Peyer's patch (tissue), 4 donors: ENCODE data around the gene CKS1B. TPM values are rescaled to one million over a fixed set of nuclear protein-coding genes. Genes with fewer than 3 reads are reported as not detected.

ENCODE experiments used
- DNase-seq, 3 donors: peaks; one replicate each; pipeline ENCODE4 v3.0.0-alpha.2; 2017 to 2019
- H3K27ac ChIP-seq, 4 donors: fragments of 200-600 bp; sonication (generic); one replicate each; pipeline ENCODE4 v1.5.1; 2016 to 2019
- H3K27me3 ChIP-seq, 2 donors: fragments of 200-600 bp; sonication (generic); one replicate each; pipeline ENCODE4 v1.5.1; 2019
- H3K36me3 ChIP-seq, 3 donors: fragments of 200-600 bp; sonication (generic); one replicate each; pipeline ENCODE4 v1.5.1; 2016 to 2019
- H3K4me1 ChIP-seq, 4 donors: fragments of 200-600 bp; sonication (generic); one replicate each; pipeline ENCODE4 v1.5.1; 2016 to 2019
- H3K4me3 ChIP-seq, 4 donors: fragments of 200-600 bp; sonication (generic); 1 replicate in 3 of 4; 2 replicates in 1 of 4; pipeline ENCODE4 v1.5.1; 2016 to 2019; ENCODE audit warnings: mild to moderate bottlenecking in 1 of 4
- H3K9me3 ChIP-seq, 4 donors: fragments of 200-600 bp; sonication (generic); one replicate each; pipeline ENCODE4 v1.5.1; 2016 to 2019; ENCODE audit warnings: mild to moderate bottlenecking in 1 of 4
- POLR2A ChIP-seq, 2 donors: fragments of 450-650 bp; IDR thresholded peaks; one replicate each; pipeline ENCODE4 v1.5.1; 2017; ENCODE audit warnings: antibody characterized with exemption in 2 of 2, mild to moderate bottlenecking in 2 of 2, moderate library complexity in 2 of 2
- total RNA-seq, 4 donors: library from RNA; depleted of rRNA; stranded (reverse); fragments of >200 nt; gene quantifications; one replicate each; pipeline ENCODE4 v1.1.0, GENCODE V29; 2016
- TF ChIP-seq, protein P1 (sequence below), 6 experiments: fragments of 450-650 bp in 4 of 6; fragments of 200-600 bp in 2 of 6; sonication (generic) in 1 of 6; IDR thresholded peaks; one replicate each; pipeline ENCODE4 v1.5.1; 2017 to 2019; ENCODE audit warnings: antibody characterized with exemption in 6 of 6, mild to moderate bottlenecking in 3 of 6, moderate library complexity in 1 of 6

CKS1B gene
- total RNA-seq, 4 donors from 2014 or later: 20.3 to 39.1 (median 26.5) TPM

DNA sequence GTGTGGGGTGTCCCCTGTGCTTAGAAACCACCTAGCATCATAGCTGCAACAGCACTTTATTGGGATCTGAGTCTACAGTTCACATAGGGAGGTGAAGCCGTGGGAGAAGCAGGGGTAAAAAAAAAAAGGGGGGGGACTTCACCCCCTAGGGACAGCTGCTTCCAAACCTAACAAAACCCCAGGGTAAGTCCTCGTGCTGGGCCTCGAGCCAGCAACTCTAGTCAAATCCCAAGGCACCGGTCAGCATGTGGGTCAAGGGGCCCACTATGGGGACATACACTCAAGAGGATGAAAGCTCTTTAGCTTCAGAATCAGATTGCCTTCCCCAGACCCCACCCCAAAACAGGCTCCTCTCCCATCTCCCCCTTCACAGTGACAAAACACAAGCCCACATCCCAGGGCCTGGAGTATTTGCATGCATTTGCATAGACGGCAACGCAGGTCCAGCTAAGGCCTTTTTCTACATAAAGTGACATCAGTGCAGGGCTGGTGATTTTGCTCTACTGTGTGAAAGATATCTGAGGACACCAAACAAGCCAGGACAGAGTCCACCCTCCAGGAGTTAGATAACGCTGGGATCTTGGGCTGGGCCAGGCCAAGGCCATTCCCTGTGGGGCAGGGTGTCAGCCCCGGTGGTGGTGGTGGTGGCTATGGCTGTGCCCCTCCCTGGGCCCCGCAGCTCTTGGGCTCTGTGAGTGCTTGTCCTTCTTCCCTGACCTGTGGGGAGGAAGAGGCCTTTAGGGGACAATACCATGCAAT is 29.9 kb upstream of the CKS1B start:
- peak in 2 of 3 donors; percentile 79 for DNase-seq
- TF ChIP-seq POLR2A (IDR thresholded peaks at IDR 0.05): peak in 1 of 2 donors; percentile 48
- TF ChIP-seq, protein P1, sequence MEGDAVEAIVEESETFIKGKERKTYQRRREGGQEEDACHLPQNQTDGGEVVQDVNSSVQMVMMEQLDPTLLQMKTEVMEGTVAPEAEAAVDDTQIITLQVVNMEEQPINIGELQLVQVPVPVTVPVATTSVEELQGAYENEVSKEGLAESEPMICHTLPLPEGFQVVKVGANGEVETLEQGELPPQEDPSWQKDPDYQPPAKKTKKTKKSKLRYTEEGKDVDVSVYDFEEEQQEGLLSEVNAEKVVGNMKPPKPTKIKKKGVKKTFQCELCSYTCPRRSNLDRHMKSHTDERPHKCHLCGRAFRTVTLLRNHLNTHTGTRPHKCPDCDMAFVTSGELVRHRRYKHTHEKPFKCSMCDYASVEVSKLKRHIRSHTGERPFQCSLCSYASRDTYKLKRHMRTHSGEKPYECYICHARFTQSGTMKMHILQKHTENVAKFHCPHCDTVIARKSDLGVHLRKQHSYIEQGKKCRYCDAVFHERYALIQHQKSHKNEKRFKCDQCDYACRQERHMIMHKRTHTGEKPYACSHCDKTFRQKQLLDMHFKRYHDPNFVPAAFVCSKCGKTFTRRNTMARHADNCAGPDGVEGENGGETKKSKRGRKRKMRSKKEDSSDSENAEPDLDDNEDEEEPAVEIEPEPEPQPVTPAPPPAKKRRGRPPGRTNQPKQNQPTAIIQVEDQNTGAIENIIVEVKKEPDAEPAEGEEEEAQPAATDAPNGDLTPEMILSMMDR (IDR thresholded peaks at IDR 0.05): no peak
- Histone ChIP-seq H3K9me3 (no peaks in the 10 kb centered on the region), H3K4me3 (no peak overlapping the region), H3K4me1 (peaks cover 4 to 53% (median 33%) of the 10 kb centered on the region in 4 donors), H3K27ac (peak overlapping the region; percentile 57 to 85 (median 72)), H3K36me3 (peaks cover 0 to 37% (median 0%) of the 10 kb centered on the region in 3 donors), H3K27me3 (no peaks in the 10 kb centered on the region)

DNA sequence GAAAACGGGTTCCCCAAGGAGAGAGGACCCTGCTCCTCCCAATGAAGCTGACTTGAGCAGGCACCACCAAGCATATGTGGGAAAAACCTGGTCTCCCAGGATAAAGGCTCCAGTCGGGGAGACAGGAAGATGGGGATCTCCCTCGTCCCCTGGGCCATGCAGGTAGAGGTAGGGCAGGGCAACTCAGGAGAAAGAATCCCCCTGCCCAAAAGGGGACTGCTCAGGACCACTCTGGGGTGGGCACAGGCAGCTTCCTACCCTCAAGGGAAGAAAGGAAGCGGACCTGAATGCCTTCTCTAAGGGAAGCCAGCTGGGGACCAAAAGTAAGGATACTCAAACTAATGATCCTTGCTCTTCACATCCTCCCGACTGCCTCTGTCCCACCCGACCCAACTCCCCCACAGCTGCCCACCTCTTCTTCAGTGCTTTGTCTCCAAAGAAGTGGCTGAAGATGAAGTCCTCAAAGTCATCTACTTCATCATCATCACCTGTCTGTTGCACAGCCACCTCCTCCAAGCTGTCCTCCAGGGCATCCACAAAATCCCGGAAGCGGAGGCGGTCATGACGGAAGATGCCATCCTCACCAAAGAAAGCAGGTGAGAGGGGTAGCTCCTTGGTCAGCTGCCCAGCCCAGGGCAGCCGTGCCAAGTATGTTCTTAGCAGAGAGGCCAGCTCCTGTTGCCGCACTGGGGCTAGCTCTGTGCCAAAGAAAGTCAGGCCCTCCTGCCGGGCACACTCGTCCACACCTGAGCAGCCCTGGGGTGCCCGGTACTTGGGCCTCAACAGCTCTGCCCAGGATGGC is 29.1 kb upstream of the CKS1B start:
- Histone ChIP-seq H3K27me3 (no peaks in the 10 kb centered on the region), H3K9me3 (no peaks in the 10 kb centered on the region), H3K4me1 (peaks cover 4 to 53% (median 32%) of the 10 kb centered on the region in 4 donors), H3K4me3 (no peak overlapping the region), H3K27ac (peak overlapping the region; percentile 46 to 85 (median 72)), H3K36me3 (peaks cover 0 to 44% (median 0%) of the 10 kb centered on the region in 3 donors)
- TF ChIP-seq, protein P1 (IDR thresholded peaks at IDR 0.05): no peak
- TF ChIP-seq POLR2A (IDR thresholded peaks at IDR 0.05): no peak
- no peak for DNase-seq

DNA sequence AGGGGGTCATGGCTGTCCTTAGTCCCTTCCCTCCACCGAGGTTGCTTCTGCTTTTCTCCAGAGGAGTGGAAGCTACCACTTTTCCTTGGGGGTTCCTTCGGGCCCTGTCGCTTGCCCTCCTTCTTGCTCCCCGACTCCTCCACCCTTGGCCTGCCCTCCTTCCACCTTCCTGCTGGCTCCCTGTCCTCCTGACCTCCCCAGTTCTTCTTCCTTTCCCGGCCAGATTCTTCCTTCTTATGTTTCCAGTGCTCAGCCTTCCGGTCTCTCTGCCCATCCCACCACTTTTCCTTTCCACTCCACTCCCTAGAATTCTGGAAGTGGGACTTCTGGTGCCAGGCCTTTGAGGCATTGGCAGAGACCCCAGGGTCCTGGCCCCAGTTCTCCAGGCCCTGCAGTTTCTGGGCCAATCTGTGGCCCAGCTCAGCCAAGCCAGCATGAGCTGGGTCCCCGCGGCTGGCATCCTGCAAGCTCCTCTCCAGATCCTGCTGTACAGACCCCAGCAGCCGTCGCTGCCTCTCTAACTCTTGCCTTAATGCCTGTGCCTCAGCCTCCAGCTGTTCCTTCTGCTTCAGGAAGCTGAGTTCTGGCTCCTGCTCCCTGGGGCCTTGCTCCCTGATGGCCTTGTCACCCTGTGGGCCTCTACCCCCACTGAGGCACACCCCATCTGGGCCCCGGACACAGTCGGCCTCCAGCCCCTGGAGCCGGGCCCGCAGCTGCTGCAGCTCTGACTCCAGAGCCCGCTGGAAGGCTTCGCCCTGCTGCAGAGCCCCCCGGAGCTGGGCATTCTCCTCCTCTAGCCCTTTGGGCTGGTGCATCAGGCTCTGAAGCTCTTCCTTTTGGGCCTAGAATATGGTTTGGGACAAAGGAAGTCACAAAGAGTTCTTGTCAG is 28.3 kb upstream of the CKS1B start:
- Histone ChIP-seq H3K36me3 (peaks cover 0 to 51% (median 0%) of the 10 kb centered on the region in 3 donors), H3K27me3 (no peaks in the 10 kb centered on the region), H3K4me1 (peaks cover 4 to 50% (median 31%) of the 10 kb centered on the region in 4 donors), H3K27ac (no peak overlapping the region), H3K9me3 (no peaks in the 10 kb centered on the region), H3K4me3 (no peak overlapping the region)
- DNase-seq: no peak
- TF ChIP-seq POLR2A (IDR thresholded peaks at IDR 0.05): no peak
- TF ChIP-seq, protein P1 (IDR thresholded peaks at IDR 0.05): no peak

DNA sequence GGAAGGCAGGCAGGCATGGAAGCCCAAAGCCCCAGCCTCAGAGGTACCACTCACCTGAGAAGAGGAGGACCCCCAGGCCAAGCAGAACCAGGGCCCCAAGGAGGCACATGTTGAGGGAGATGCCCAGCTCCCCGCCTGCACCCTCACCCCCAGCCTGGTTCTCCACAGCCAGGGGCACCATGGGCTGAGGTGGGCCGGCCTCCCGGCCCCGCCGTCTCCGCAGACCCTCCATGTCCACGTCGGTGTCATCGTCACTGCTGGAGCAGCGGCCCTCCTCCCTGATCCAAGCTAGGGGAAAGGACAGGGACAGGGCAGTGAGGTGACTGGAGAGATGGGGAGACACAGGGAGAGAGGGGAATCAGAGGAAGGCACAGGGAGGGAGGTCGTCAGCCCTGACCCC is 26.4 kb upstream of the CKS1B start:
- Histone ChIP-seq H3K27ac (no peak overlapping the region), H3K4me1 (peaks cover 4 to 50% (median 18%) of the 10 kb centered on the region in 4 donors), H3K27me3 (no peaks in the 10 kb centered on the region), H3K9me3 (no peaks in the 10 kb centered on the region), H3K36me3 (peaks cover 0 to 59% (median 0%) of the 10 kb centered on the region in 3 donors), H3K4me3 (no peak overlapping the region)
- TF ChIP-seq, protein P1 (IDR thresholded peaks at IDR 0.05): no peak
- TF ChIP-seq POLR2A (IDR thresholded peaks at IDR 0.05): no peak
- DNase-seq: no peak
